ENCODE measurements around the gene GDF7.

Gene GDF7

GRCh38 chr2:20626698-20627513 is 40.0 kb upstream of the GDF7 start:
- H3K27me3 ChIP-seq (ENCODE audit: low read depth, low read length): no peaks in the 10 kb centered on the region
- H3K79me2 ChIP-seq (ENCODE audit: low read length): no peaks in the 10 kb centered on the region
- H3K36me3 ChIP-seq (replicated peaks; ENCODE audit: low read depth, low read length): no peaks in the 10 kb centered on the region
- H3K4me3 ChIP-seq (ENCODE audit: low read length): no peak overlapping the region
- H3K9me3 ChIP-seq (ENCODE audit: insufficient read depth, low read length): no peaks in the 10 kb centered on the region
- H2AFZ ChIP-seq (ENCODE audit: low read depth, low read length): no peak overlapping the region
- H3K4me1 ChIP-seq (ENCODE audit: low read length): no peaks in the 10 kb centered on the region
- no peak overlapping the region for H3K9ac ChIP-seq (ENCODE audit: low read length)
- TF ChIP-seq CTCF (IDR thresholded peaks at IDR 0.05; ENCODE audit: low read depth, low read length) (no peak), EZH2phosphoT487 (IDR thresholded peaks at IDR 0.05; ENCODE audit: low read depth) (no peak)
- no peaks in the 10 kb centered on the region for H4K20me1 ChIP-seq (ENCODE audit: insufficient read depth, low read length)
- H3K4me2 ChIP-seq (ENCODE audit: low read length): no peak overlapping the region
- no peak overlapping the region for H3K27ac ChIP-seq (ENCODE audit: low read length)

- Histone ChIP-seq H3K9ac (ENCODE audit: low read length) (no peak overlapping the region), H3K4me1 (ENCODE audit: low read length) (no peaks in the 10 kb centered on the region), H4K20me1 (ENCODE audit: insufficient read depth, low read length) (no peaks in the 10 kb centered on the region), H3K27me3 (ENCODE audit: low read depth, low read length) (no peaks in the 10 kb centered on the region), H3K4me3 (ENCODE audit: low read length) (no peak overlapping the region), H3K79me2 (ENCODE audit: low read length) (no peaks in the 10 kb centered on the region), H2AFZ (ENCODE audit: low read depth, low read length) (no peak overlapping the region), H3K9me3 (ENCODE audit: insufficient read depth, low read length) (no peaks in the 10 kb centered on the region), H3K27ac (ENCODE audit: low read length) (no peak overlapping the region), H3K4me2 (ENCODE audit: low read length) (no peak overlapping the region), H3K36me3 (replicated peaks; ENCODE audit: low read depth, low read length) (no peaks in the 10 kb centered on the region)
- no peak for TF ChIP-seq CTCF (IDR thresholded peaks at IDR 0.05; ENCODE audit: low read depth, low read length)
- no peak for TF ChIP-seq EZH2phosphoT487 (IDR thresholded peaks at IDR 0.05; ENCODE audit: low read depth)
Measured at GRCh38 chr2:20627712-20628380, 39.1 kb upstream of the GDF7 start.

- TF ChIP-seq EZH2phosphoT487 (IDR thresholded peaks at IDR 0.05; ENCODE audit: low read depth): no peak
- TF ChIP-seq CTCF (IDR thresholded peaks at IDR 0.05; ENCODE audit: low read depth, low read length): no peak
- Histone ChIP-seq H3K27me3 (ENCODE audit: low read depth, low read length) (no peaks in the 10 kb centered on the region), H3K4me2 (ENCODE audit: low read length) (no peak overlapping the region), H2AFZ (ENCODE audit: low read depth, low read length) (no peak overlapping the region), H3K36me3 (replicated peaks; ENCODE audit: low read depth, low read length) (no peaks in the 10 kb centered on the region), H3K79me2 (ENCODE audit: low read length) (no peaks in the 10 kb centered on the region), H3K27ac (ENCODE audit: low read length) (no peak overlapping the region), H3K4me3 (ENCODE audit: low read length) (no peak overlapping the region), H4K20me1 (ENCODE audit: insufficient read depth, low read length) (no peaks in the 10 kb centered on the region), H3K9ac (ENCODE audit: low read length) (no peak overlapping the region), H3K4me1 (ENCODE audit: low read length) (no peaks in the 10 kb centered on the region), H3K9me3 (ENCODE audit: insufficient read depth, low read length) (no peaks in the 10 kb centered on the region)
Measured at GRCh38 chr2:20629181-20629580, 37.8 kb upstream of the GDF7 start.

GRCh38 chr2:20629581-20630171 is 37.3 kb upstream of the GDF7 start:
- Histone ChIP-seq H2AFZ (ENCODE audit: low read depth, low read length) (no peak overlapping the region), H3K4me1 (ENCODE audit: low read length) (no peaks in the 10 kb centered on the region), H3K27me3 (ENCODE audit: low read depth, low read length) (no peaks in the 10 kb centered on the region), H3K27ac (ENCODE audit: low read length) (no peak overlapping the region), H3K4me2 (ENCODE audit: low read length) (no peak overlapping the region), H4K20me1 (ENCODE audit: insufficient read depth, low read length) (no peaks in the 10 kb centered on the region), H3K4me3 (ENCODE audit: low read length) (no peak overlapping the region), H3K9ac (ENCODE audit: low read length) (no peak overlapping the region), H3K79me2 (ENCODE audit: low read length) (no peaks in the 10 kb centered on the region), H3K36me3 (replicated peaks; ENCODE audit: low read depth, low read length) (no peaks in the 10 kb centered on the region), H3K9me3 (ENCODE audit: insufficient read depth, low read length) (no peaks in the 10 kb centered on the region)
- no peak for TF ChIP-seq EZH2phosphoT487 (IDR thresholded peaks at IDR 0.05; ENCODE audit: low read depth)
- no peak for TF ChIP-seq CTCF (IDR thresholded peaks at IDR 0.05; ENCODE audit: low read depth, low read length)
